ENCODE measurements around the gene THOC6.

Gene THOC6

DNA sequence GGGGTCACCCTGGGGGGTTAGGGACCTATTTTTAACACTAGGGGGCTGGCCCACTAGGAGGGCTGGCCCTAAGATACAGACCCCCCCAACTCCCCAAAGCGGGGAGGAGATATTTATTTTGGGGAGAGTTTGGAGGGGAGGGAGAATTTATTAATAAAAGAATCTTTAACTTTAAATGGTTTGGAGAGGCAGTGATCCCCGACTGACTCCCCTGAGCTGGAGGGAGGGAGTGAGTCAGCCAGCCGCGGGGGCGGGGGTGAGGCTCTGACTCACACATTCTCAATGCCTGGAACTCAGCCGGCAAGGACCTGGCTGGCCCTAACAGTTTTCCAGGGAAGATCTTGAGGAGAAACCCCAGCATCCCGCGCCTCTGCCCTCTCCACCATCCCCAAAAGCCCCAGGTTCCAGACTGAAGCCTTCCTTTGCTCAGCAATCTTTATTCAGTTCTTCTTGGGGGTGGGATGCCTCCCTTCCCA, 1.6 kb upstream of the THOC6 start:
- TF ChIP-seq, protein P1, sequence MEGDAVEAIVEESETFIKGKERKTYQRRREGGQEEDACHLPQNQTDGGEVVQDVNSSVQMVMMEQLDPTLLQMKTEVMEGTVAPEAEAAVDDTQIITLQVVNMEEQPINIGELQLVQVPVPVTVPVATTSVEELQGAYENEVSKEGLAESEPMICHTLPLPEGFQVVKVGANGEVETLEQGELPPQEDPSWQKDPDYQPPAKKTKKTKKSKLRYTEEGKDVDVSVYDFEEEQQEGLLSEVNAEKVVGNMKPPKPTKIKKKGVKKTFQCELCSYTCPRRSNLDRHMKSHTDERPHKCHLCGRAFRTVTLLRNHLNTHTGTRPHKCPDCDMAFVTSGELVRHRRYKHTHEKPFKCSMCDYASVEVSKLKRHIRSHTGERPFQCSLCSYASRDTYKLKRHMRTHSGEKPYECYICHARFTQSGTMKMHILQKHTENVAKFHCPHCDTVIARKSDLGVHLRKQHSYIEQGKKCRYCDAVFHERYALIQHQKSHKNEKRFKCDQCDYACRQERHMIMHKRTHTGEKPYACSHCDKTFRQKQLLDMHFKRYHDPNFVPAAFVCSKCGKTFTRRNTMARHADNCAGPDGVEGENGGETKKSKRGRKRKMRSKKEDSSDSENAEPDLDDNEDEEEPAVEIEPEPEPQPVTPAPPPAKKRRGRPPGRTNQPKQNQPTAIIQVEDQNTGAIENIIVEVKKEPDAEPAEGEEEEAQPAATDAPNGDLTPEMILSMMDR (IDR thresholded peaks at IDR 0.05; ENCODE audit: extremely low read depth, missing control alignments), result no peak
- DNase-seq (ENCODE audit: low spot score), result peak; percentile 80

DNA sequence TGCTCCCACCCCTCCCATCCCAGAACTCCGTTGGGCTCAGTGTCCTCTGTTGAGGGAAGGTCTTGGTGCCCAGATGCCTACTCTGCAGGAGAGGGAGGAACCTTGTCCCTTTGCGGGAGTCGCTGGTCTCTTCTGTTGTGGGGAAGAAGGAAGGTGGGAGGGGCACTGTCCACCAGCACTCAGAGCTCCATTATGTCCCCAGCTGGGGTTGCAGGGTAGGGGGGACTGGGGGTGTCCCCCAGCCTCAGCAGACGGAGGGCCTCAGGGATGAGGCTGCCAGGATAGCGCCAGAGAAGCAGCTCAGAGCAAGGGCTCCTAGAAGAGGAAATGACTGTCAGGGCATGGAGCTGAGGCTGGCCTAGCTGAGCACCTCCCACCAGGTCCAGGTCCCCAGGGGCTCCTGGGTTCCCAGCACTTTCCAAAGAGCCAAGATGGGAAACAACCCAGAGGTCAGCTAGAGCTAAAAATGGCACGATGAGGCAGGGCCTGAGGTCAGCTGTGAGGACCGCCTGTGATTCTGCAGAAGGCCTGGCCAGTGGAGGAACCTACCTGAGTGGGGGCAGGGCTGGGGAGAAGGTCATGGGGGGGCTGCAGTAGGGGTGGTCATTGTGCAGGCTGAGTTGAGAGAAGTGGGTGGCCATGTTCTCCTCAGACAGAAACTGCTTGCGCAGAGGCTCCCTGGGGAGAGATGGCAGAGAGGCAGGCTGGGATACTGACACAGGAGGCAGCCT, 986 bp upstream of the THOC6 start:
- DNase-seq (ENCODE audit: low spot score), result no peak
- TF ChIP-seq, protein P1 (IDR thresholded peaks at IDR 0.05; ENCODE audit: extremely low read depth, missing control alignments), result no peak

DNA sequence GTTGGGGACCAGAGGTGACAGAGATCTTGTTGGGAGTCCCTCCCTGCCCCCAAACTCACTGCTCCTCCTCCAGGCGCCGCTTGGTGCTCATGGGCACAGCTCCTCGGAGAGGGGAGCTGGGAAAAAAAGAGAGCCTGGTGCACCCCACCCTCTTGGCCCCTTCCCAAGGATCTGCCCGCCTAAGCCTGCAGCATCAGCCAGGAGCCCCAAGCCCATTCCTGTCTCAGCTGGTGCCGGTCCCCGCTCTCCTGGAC, 493 bp upstream of the THOC6 start:
- TF ChIP-seq, protein P1 (IDR thresholded peaks at IDR 0.05; ENCODE audit: extremely low read depth, missing control alignments), result no peak
- DNase-seq (ENCODE audit: low spot score), result no peak

DNA sequence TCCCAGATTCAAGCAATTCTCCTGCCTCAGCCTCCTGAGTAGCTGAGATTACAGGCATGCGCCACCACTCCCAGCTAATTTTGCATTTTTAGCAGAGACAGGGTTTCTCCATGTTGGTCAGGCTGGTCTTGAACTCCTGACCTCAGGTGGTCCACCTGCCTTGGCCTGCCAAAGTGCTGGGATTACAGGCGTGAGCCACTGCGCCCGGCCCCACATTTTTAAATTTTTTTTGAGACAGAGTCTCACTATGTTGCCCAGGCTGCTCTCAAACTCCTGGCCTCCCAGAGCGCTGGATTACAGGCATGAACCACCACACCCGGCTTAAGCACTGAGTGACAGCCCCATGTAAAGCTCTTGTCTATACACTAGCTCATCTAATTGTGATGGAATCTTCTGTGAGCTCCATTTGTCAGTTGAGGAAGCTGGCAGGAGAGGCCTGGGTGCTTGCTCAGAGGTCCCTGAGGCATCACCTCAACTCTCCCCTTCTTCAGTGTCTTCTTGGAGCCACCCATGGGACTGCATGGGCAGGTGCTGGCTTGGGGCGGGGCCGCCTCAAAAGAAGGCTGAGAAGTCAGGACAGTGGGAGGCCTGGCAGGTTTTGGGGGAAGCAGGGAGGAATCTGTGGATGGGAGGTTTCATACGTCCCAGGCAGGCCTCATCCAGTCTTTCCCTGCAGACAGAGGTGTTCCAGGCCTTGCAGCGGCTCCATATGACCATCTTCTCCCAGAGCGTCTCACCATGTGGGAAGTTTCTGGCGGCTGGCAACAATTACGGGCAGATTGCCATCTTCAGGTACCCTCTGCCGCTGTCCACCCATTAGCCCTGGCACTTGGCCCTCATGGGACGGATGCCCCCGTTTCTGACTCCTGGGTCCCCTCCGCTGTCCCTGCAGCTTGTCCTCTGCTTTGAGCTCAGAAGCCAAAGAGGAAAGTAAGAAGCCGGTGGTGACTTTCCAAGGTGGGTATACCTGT, 1.5 kb downstream of the THOC6 start:
- no peak for DNase-seq (ENCODE audit: low spot score)
- TF ChIP-seq, protein P1 (IDR thresholded peaks at IDR 0.05; ENCODE audit: extremely low read depth, missing control alignments), result no peak

DNA sequence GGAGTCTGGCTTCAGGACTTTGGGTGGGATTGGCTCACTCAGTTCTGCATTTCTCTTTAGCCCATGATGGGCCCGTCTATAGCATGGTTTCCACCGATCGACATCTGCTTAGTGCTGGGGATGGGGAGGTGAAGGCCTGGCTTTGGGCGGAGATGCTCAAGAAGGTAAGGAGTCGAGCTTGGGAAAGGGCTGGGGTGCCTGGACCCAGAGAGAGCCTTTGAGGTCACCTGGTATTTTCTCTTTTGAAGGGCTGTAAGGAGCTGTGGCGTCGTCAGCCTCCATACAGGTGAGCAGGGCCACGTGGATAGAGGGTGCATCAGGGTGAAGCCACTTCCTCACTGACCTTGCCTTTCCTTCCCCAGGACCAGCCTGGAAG, 2.2 kb downstream of the THOC6 start:
- TF ChIP-seq, protein P1 (IDR thresholded peaks at IDR 0.05; ENCODE audit: extremely low read depth, missing control alignments), result no peak
- no peak for DNase-seq (ENCODE audit: low spot score)

DNA sequence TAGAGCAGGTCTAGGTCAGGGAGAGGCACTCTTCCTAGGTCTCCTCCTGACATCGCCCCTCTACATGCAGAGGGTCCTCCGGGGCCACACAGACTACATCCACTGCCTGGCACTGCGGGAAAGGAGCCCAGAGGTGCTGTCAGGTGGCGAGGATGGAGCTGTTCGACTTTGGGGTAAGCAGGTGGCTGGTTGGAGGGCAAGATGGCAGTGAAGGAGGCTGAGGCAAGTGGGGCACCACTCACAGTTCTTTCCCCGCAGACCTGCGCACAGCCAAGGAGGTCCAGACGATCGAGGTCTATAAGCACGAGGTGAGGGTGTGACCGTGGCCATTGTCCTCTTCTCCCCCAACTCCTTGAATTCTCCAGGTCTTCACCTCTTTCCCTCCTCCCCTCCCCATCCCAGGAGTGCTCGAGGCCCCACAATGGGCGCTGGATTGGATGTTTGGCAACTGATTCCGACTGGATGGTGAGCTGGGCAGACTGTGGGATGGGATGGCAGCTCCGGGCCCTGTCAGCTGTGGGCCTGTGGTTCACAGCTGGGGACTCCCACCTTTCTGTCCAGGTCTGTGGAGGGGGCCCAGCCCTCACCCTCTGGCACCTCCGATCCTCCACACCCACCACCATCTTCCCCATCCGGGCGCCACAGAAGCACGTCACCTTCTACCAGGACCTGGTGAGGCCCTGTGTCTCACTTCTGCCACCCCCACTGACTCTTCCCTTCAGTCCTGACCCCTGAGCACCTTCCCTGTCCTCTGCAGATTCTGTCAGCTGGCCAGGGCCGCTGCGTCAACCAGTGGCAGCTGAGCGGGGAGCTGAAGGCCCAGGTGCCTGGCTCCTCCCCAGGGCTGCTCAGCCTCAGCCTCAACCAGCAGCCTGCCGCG, 3.0 kb downstream of the THOC6 start:
- TF ChIP-seq, protein P1 (IDR thresholded peaks at IDR 0.05; ENCODE audit: extremely low read depth, missing control alignments), result no peak
- DNase-seq (ENCODE audit: low spot score), result no peak

Data from GM20000 (cell line).